Right ventricle myocardium superior (tissue), 1 donor: ENCODE measurements around the gene CHAC2. TPM values are rescaled to one million over a fixed set of nuclear protein-coding genes. Genes with fewer than 3 reads are reported as not detected.

Experiments
- ATAC-seq: fragments of 200-7000 bp; cut with Tn5 transposase; one replicate; pipeline ENCODE4 v1.9.1; 2020; ENCODE audit warnings: mild to moderate bottlenecking; ENCODE audit not compliant: poor library complexity
- DNase-seq: peaks from one replicate; pipeline ENCODE4 v3.0.0-alpha.2; 2020
- intact Hi-C: fragments of 100-400 bp; cut with DNase I; formaldehyde crosslinking; loops from one replicate; pipeline ENCODE4 v1.11.2; 2022
- total RNA-seq: library from RNA; stranded (reverse); fragmentation: NEBNext Ultra II Directional; extraction: Animal tissue kit (Norgen Biotek cat#: 25700); gene quantifications from one replicate; pipeline ENCODE4 v1.2.1, GENCODE V29; 2021
- donor health status: DM: no; HTN: yes; CAD: no; lungs with severe emphysema.

CHAC2 gene
- total RNA-seq, 1 donor from 2014 or later = 4.0 TPM

DNA sequence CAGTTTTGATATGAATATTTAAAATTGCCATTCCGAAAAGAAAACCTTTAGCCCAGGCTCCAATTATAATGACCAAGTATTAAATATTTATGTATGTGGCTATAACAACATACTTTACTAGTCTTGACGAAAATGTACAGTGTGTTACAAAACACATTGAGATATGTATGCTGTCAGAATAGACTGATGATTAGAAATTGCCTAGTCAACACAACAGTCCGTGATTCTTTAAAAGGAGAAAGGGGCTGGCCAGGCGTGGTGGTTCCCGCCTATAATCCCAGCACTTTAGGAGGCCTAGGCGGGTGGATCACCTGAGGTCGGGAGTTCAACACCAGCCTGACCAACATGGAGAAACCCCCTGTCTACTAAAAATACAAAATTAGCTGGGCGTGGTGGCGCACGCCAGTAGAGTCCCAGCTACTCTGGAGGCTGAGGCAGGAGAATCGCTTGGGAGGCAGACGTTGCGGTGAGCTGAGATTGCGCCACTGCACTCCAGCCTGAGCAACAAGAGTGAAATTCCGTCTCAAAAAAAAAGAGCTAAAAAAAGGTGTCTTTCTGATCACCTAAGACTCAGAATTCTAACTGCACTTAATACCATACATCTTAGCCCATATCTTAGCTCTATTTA lies 1.8 kb downstream of the CHAC2 start:
- ATAC-seq = no peak
- intact Hi-C loops = no loop called here
- DNase-seq = no peak

- ATAC-seq (no peak), DNase-seq (no peak)
- intact Hi-C loops = no loop called here
Measured at GRCh38 chr2:53770264-53770663, 2.7 kb downstream of the CHAC2 start.

GRCh38 chr2:53777134-53777533 lies 9.5 kb downstream of the CHAC2 start:
- intact Hi-C loops = no loop called here
- ATAC-seq (no peak), DNase-seq (no peak)

DNA sequence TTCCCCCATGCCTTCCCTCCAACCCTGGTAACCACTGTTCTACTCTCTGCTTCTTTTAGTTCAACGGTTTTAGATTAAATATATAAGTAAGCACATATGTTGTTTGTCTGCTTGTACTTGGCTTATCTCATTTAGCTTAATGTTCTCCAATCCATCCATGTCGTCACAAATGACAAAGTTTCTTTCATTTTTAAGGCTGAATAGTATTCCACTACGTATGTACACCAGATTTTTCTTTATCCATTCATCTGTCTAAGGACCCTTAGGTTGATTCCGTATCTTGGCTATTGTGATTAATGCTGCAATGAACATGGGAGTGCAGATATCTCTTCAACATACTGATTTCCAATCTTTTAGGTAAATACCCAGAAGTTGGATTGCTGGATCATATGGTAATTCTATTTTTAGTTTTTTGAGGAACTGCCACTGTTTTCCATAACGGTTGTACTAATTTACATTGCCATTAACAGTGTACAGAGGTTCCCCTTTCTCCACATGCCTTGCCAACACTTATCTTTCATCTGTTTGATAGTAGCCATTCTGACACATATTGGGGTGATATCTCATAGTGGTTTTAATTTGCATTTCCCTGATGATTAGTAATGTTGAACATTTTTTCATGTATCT lies 11.0 kb downstream of the CHAC2 start:
- DNase-seq (no peak), ATAC-seq (no peak)
- intact Hi-C loops = no loop called here

DNA sequence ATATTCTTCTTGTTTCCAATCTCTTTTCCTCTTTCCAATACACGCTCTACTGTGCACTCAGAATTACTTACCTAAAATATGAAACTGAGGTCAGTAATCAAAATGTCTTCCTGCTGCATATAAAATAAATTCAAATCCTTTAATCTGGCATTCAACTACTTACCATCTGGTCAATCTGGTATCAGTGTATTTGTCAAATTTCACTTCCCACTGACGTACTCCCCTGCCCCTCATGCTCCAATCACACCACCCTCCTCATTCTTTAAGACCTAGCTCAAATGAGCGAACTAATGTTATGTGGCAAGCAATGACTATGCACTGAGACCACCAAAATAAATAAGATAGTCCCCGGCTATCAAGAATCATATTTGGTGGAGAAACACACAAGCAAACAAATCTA lies 12.5 kb downstream of the CHAC2 start:
- DNase-seq (no peak), ATAC-seq (no peak)
- intact Hi-C loops = no loop called here

DNA sequence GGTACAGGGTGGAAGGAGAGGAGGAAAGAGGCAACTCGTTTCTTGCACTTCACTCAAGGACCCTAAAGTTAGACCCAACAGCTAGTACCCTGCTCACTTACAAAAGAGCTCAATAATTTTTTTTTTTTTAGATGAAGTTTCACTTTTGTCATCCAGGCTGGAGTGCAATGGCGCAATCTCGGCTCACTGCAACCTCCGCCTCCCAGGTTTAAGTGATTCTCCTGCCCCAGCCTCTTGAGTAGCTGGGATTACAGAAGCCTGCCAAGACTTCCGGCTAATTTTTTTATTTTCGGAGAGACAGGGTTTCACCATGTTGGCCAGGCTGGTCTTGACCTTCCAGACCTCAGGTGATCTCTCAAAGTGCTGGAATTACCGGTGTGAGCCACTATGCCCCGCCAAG lies 15.1 kb downstream of the CHAC2 start:
- DNase-seq = no peak
- intact Hi-C loops = no loop called here
- no peak for ATAC-seq

DNA sequence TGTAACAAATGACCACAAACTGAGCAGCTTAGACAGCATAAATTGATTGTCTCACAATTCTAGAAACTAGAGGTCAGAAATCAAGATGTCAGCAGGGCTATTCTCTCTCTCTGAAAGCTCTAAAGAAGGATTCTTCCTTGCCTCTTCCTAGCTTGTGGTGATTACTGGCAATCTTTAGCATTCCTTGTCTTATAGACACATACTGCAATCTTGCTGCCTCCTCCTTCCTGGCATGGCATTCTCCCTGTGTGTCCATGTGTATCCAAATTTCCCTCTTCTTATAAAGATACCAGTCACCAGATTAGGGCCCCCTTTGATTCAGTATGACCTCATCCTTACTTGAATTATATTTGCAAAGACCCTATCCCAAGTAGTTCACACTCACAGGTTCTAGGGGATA lies 16.8 kb downstream of the CHAC2 start:
- intact Hi-C loops = no loop called here
- ATAC-seq = no peak

GRCh38 chr2:53785366-53785765 lies 17.8 kb downstream of the CHAC2 start:
- DNase-seq (no peak), ATAC-seq (no peak)
- intact Hi-C loops = no loop called here

More for the DNA sequence above, 16.8 kb downstream of the CHAC2 start:
- no peak for DNase-seq

- DNase-seq (no peak), ATAC-seq (peak; percentile 51)
- intact Hi-C loops = no loop called here
Measured at GRCh38 chr2:53786352-53786704, 18.7 kb downstream of the CHAC2 start.

DNA sequence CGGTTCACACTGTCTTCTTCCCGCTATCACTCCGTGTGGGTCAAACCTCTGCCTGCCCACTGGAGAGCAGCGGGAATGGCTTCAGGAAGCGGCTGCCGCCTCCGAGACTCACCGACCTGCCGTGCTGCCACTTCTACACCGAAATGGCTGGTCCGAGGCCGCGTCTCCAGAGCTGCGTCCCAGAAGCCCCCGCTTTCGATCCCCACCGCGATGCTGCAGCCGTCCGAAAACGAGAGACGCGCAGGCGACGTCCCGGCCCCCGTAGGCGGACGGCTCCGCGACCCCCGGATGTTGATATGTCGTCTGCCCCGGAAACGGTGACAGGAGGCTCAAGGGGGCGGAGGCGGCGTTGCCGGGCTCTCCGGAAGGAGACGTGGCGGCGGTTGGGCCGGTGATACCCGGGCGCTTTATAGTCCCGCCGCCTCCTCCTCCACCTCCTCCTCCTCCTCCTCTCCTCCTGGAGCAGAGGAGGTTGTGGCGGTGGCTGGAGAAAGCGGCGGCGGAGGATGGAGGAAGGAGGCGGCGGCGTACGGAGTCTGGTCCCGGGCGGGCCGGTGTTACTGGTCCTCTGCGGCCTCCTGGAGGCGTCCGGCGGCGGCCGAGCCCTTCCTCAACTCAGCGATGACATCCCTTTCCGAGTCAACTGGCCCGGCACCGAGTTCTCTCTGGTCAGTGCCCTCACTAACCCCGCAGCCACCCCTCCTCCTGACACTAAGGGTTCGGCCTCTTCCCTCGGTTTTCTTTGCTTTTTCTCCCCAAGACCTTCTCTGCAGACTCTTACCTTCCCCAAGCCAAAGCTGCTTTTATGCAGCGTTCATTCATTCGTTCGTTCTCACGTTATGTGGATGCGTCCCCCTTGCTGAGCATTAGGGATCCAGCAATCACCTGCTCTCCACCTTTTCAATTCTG lies 19.4 kb downstream of the CHAC2 start, which contains the start of the genes ASB3 and ERLEC1:
TSS of gene ASB3 (minus strand) at position 249 of the 909 bp plus-strand sequence. CDS start 21,381 bp downstream, outside the sequence.
TSS of gene ERLEC1 (plus strand) at position 340 of the 909 bp plus-strand sequence. CDS start at position 507, 167 bp downstream.
- peak; percentile 94 for DNase-seq
- ATAC-seq = peak; percentile 98
- intact Hi-C loops = no loop called here

DNA sequence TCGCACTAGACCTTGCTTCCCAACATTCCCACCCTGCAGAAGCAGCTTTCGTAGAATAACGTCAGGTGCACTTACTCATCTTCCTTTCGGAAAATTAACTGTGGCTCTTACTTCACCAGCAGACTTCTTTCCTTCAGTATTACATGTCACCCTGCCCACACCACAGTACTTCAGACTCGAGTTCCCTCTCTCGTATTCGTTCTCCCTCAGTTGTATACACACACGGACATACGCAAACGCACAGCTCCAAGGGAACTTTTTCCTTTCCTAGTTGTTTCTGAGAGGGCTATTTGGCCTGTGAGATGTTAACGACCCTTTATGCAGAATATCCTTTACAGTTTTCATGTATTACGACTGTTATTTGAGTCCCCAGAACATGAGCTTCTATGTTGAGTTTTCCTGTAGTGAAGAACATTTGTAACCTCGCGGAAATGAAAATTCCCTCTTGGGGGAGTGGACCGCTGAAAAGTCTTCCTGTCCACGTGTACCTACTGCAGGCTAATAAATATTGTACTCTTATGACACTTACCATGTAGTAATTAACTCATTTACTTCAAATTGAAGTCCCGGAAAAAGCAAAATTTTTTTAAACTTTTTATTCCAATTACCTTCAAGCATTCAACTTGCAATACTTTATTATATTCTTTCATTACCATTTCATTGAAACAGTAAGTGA lies 20.1 kb downstream of the CHAC2 start:
- intact Hi-C loops = no loop called here

GRCh38 chr2:53793261-53793660 lies 25.7 kb downstream of the CHAC2 start:
- ATAC-seq (no peak), DNase-seq (no peak)
- intact Hi-C loops = no loop called here

More for the DNA sequence above, 20.1 kb downstream of the CHAC2 start:
- ATAC-seq (no peak), DNase-seq (no peak)

- ATAC-seq (no peak), DNase-seq (no peak)
- intact Hi-C loops = no loop called here
Measured at GRCh38 chr2:53793821-53794220, 26.2 kb downstream of the CHAC2 start.

DNA sequence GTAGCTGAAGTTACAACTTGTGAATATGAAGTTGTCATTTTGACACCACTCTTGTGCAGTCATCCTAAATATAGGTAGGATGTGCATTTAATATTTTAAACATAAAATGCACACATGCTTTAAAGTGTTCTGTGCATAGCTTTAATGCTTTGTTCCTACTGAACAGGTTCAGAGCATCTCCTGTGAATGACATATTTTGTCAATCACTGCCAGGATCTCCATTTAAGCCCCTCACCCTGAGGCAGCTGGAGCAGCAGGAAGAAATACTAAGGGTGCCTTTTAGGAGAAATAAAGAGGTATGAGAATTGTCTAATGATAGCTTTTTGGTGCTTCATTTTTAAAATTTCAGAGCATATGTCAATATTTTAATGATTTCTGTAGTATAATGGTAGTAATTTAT lies 33.9 kb downstream of the CHAC2 start:
- ATAC-seq (no peak), DNase-seq (no peak)
- intact Hi-C loops = no loop called here

GRCh38 chr2:53802617-53803151 lies 35.1 kb downstream of the CHAC2 start:
- DNase-seq (no peak), ATAC-seq (no peak)
- intact Hi-C loops = no loop called here

DNA sequence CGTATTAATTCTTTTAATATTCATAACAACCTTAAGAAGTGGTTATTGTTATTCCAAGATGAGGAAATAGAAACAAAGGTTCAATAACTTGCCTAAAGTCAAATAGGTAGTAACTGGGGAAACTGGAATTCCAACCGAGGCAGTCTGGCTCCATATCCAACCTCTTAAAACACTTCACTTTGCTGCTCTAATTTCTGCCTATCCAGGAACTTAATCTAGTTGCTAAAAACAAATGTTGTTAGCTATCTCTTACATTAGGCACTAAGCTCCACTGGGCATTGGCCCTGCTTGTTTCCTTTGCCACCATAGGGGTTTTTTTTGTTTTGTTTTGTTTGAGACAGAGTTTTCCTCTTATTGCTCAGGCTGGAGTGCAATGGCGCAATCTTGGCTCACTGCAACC lies 44.0 kb downstream of the CHAC2 start:
- no peak for DNase-seq
- peak; percentile 56 for ATAC-seq
- intact Hi-C loops = no loop called here

- ATAC-seq (no peak), DNase-seq (no peak)
- intact Hi-C loops = no loop called here
Measured at GRCh38 chr2:53813151-53813550, 45.5 kb downstream of the CHAC2 start.

- no peak for ATAC-seq
- no peak for DNase-seq
- intact Hi-C loops = no loop called here
Measured at GRCh38 chr2:53818854-53819435, 51.3 kb downstream of the CHAC2 start.
